ENCODE results near the gene FYN.
"Not testable (repeated sequence)": the region's sequence is repeated elsewhere in the genome, so short reads cannot be mapped to it uniquely, and the experiment has no call there.

Gene FYN

GRCh38 chr6:111894951-111895350 is 21.7 kb upstream of the FYN start:
- Histone ChIP-seq H3K4me1 (ENCODE audit: control extremely low read depth in 1 of 4, control insufficient read depth in 4 of 4, insufficient read depth in 4 of 4, low read length in 3 of 4) (no peaks in the 10 kb centered on the region), H3K27ac (ENCODE audit: insufficient read depth in 1 of 2, low read depth in 1 of 2, low read length in 2 of 2, poor library complexity in 1 of 2, severe bottlenecking in 2 of 2) (no peak overlapping the region), H3K9me3 (ENCODE audit: control extremely low read depth in 1 of 5, control insufficient read depth in 4 of 5, insufficient read depth in 2 of 5, low read depth in 1 of 5, low read length in 4 of 5) (no peaks in the 10 kb centered on the region), H3K27me3 (replicated peaks in 2 of 5; ENCODE audit: control insufficient read depth in 4 of 5, insufficient read depth in 5 of 5, low read length in 4 of 5) (no peaks in the 10 kb centered on the region), H3K4me3 (ENCODE audit: control insufficient read depth in 1 of 7, extremely low read depth in 1 of 7, insufficient read depth in 4 of 7, low read depth in 2 of 7, low read length in 6 of 7) (no peak overlapping the region), H3K36me3 (ENCODE audit: control insufficient read depth in 4 of 4, insufficient read depth in 4 of 4, low read length in 3 of 4) (no peaks in the 10 kb centered on the region)
- ChIA-PET CTCF (no interaction called here), POLR2A (no interaction called here)
- DNase-seq: no peak
- WGBS (ENCODE audit: insufficient coverage): no CpG with 5 or more reads among the region's 1 CpG

DNA sequence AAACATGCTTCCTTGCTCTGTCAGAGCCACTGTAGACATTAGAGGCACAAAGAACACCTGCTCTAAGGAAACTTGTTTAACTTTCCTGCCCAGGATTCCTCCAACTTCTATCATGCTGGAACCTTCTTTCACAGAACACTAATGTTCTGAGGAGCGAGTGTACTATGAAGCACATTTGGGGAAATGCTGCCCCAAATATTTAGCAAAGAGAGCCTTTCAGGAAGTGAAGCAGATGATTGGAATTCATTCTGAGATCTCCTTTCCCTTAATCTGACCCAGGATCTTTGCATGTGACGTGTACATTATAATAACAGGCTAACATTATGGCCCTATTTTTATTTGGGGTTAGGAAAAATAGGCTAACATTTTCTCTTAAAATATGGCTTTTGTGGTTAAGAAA is 21.0 kb upstream of the FYN start:
- Histone ChIP-seq H3K36me3 (ENCODE audit: control insufficient read depth in 4 of 4, insufficient read depth in 4 of 4, low read length in 3 of 4) (no peaks in the 10 kb centered on the region), H3K27me3 (replicated peaks in 2 of 5; ENCODE audit: control insufficient read depth in 4 of 5, insufficient read depth in 5 of 5, low read length in 4 of 5) (no peaks in the 10 kb centered on the region), H3K4me3 (ENCODE audit: control insufficient read depth in 1 of 7, extremely low read depth in 1 of 7, insufficient read depth in 4 of 7, low read depth in 2 of 7, low read length in 6 of 7) (no peak overlapping the region), H3K4me1 (ENCODE audit: control extremely low read depth in 1 of 4, control insufficient read depth in 4 of 4, insufficient read depth in 4 of 4, low read length in 3 of 4) (no peaks in the 10 kb centered on the region), H3K9me3 (ENCODE audit: control extremely low read depth in 1 of 5, control insufficient read depth in 4 of 5, insufficient read depth in 2 of 5, low read depth in 1 of 5, low read length in 4 of 5) (no peaks in the 10 kb centered on the region), H3K27ac (ENCODE audit: insufficient read depth in 1 of 2, low read depth in 1 of 2, low read length in 2 of 2, poor library complexity in 1 of 2, severe bottlenecking in 2 of 2) (no peak overlapping the region)
- DNase-seq: no peak
- POLR2A ChIA-PET: no interaction called here
- CTCF ChIA-PET: no interaction called here
- 80% methylated on average over 1 of the region's 2 CpGs for WGBS (ENCODE audit: insufficient coverage)

GRCh38 chr6:111892431-111892830 is 19.2 kb upstream of the FYN start:
- no peak for DNase-seq
- CTCF ChIA-PET: no interaction called here
- Histone ChIP-seq H3K27me3 (replicated peaks in 2 of 5; ENCODE audit: control insufficient read depth in 4 of 5, insufficient read depth in 5 of 5, low read length in 4 of 5) (no peaks in the 10 kb centered on the region), H3K27ac (ENCODE audit: insufficient read depth in 1 of 2, low read depth in 1 of 2, low read length in 2 of 2, poor library complexity in 1 of 2, severe bottlenecking in 2 of 2) (no peak overlapping the region), H3K4me1 (ENCODE audit: control extremely low read depth in 1 of 4, control insufficient read depth in 4 of 4, insufficient read depth in 4 of 4, low read length in 3 of 4) (no peaks in the 10 kb centered on the region), H3K4me3 (ENCODE audit: control insufficient read depth in 1 of 7, extremely low read depth in 1 of 7, insufficient read depth in 4 of 7, low read depth in 2 of 7, low read length in 6 of 7) (no peak overlapping the region), H3K9me3 (ENCODE audit: control extremely low read depth in 1 of 5, control insufficient read depth in 4 of 5, insufficient read depth in 2 of 5, low read depth in 1 of 5, low read length in 4 of 5) (no peaks in the 10 kb centered on the region), H3K36me3 (ENCODE audit: control insufficient read depth in 4 of 4, insufficient read depth in 4 of 4, low read length in 3 of 4) (no peaks in the 10 kb centered on the region)
- POLR2A ChIA-PET: no interaction called here
- no CpG with 5 or more reads among the region's 4 CpGs for WGBS (ENCODE audit: insufficient coverage)

GRCh38 chr6:111890988-111891387 is 17.7 kb upstream of the FYN start:
- ChIA-PET CTCF (no interaction called here), POLR2A (no interaction called here)

GRCh38 chr6:111888928-111889695 is 15.9 kb upstream of the FYN start:
- no peaks in the 10 kb centered on the region for H3K4me1 ChIP-seq (ENCODE audit: control extremely low read depth in 1 of 4, control insufficient read depth in 4 of 4, insufficient read depth in 4 of 4, low read length in 3 of 4)
- ChIA-PET POLR2A (no interaction called here), CTCF (no interaction called here)
- no peaks in the 10 kb centered on the region for H3K36me3 ChIP-seq (ENCODE audit: control insufficient read depth in 4 of 4, insufficient read depth in 4 of 4, low read length in 3 of 4)
- H3K9me3 ChIP-seq (ENCODE audit: control extremely low read depth in 1 of 5, control insufficient read depth in 4 of 5, insufficient read depth in 2 of 5, low read depth in 1 of 5, low read length in 4 of 5): peaks cover 0 to 2% (median 0%) of the 10 kb centered on the region in 5 experiments
- no peak for DNase-seq
- H3K4me3 ChIP-seq (ENCODE audit: control insufficient read depth in 1 of 7, extremely low read depth in 1 of 7, insufficient read depth in 4 of 7, low read depth in 2 of 7, low read length in 6 of 7): no peak overlapping the region
- no peaks in the 10 kb centered on the region for H3K27me3 ChIP-seq (replicated peaks in 2 of 5; ENCODE audit: control insufficient read depth in 4 of 5, insufficient read depth in 5 of 5, low read length in 4 of 5)
- 68% methylated on average over 7 of the region's 10 CpGs for WGBS (ENCODE audit: insufficient coverage)
- H3K27ac ChIP-seq (ENCODE audit: insufficient read depth in 1 of 2, low read depth in 1 of 2, low read length in 2 of 2, poor library complexity in 1 of 2, severe bottlenecking in 2 of 2): no peak overlapping the region

More at GRCh38 chr6:111890988-111891387, 17.7 kb upstream of the FYN start:
- Histone ChIP-seq H3K4me3 (ENCODE audit: control insufficient read depth in 1 of 7, extremely low read depth in 1 of 7, insufficient read depth in 4 of 7, low read depth in 2 of 7, low read length in 6 of 7) (no peak overlapping the region), H3K4me1 (ENCODE audit: control extremely low read depth in 1 of 4, control insufficient read depth in 4 of 4, insufficient read depth in 4 of 4, low read length in 3 of 4) (no peaks in the 10 kb centered on the region), H3K27me3 (replicated peaks in 2 of 5; ENCODE audit: control insufficient read depth in 4 of 5, insufficient read depth in 5 of 5, low read length in 4 of 5) (no peaks in the 10 kb centered on the region), H3K36me3 (ENCODE audit: control insufficient read depth in 4 of 4, insufficient read depth in 4 of 4, low read length in 3 of 4) (no peaks in the 10 kb centered on the region), H3K27ac (ENCODE audit: insufficient read depth in 1 of 2, low read depth in 1 of 2, low read length in 2 of 2, poor library complexity in 1 of 2, severe bottlenecking in 2 of 2) (no peak overlapping the region), H3K9me3 (ENCODE audit: control extremely low read depth in 1 of 5, control insufficient read depth in 4 of 5, insufficient read depth in 2 of 5, low read depth in 1 of 5, low read length in 4 of 5) (no peaks in the 10 kb centered on the region)
- no peak for DNase-seq

GRCh38 chr6:111886793-111887192 is 13.5 kb upstream of the FYN start:
- H3K36me3 ChIP-seq (ENCODE audit: control insufficient read depth in 4 of 4, insufficient read depth in 4 of 4, low read length in 3 of 4); CTCF ChIA-PET; H3K27ac ChIP-seq (ENCODE audit: insufficient read depth in 1 of 2, low read depth in 1 of 2, low read length in 2 of 2, poor library complexity in 1 of 2, severe bottlenecking in 2 of 2); H3K9me3 ChIP-seq (ENCODE audit: control extremely low read depth in 1 of 5, control insufficient read depth in 4 of 5, insufficient read depth in 2 of 5, low read depth in 1 of 5, low read length in 4 of 5); DNase-seq; POLR2A ChIA-PET; H3K4me3 ChIP-seq (ENCODE audit: control insufficient read depth in 1 of 7, extremely low read depth in 1 of 7, insufficient read depth in 4 of 7, low read depth in 2 of 7, low read length in 6 of 7); H3K27me3 ChIP-seq (replicated peaks in 2 of 5; ENCODE audit: control insufficient read depth in 4 of 5, insufficient read depth in 5 of 5, low read length in 4 of 5); H3K4me1 ChIP-seq (ENCODE audit: control extremely low read depth in 1 of 4, control insufficient read depth in 4 of 4, insufficient read depth in 4 of 4, low read length in 3 of 4): not testable (repeated sequence)
- WGBS (ENCODE audit: insufficient coverage): 100% methylated on average over 1 of the region's 2 CpGs

GRCh38 chr6:111885373-111886027 is 12.2 kb upstream of the FYN start:
- 88% methylated on average over 3 of the region's 3 CpGs for WGBS (ENCODE audit: insufficient coverage)
- ChIA-PET CTCF (no interaction called here), POLR2A (no interaction called here)
- Histone ChIP-seq H3K27ac (ENCODE audit: insufficient read depth in 1 of 2, low read depth in 1 of 2, low read length in 2 of 2, poor library complexity in 1 of 2, severe bottlenecking in 2 of 2) (no peak overlapping the region), H3K9me3 (ENCODE audit: control extremely low read depth in 1 of 5, control insufficient read depth in 4 of 5, insufficient read depth in 2 of 5, low read depth in 1 of 5, low read length in 4 of 5) (peaks cover 0 to 2% (median 0%) of the 10 kb centered on the region in 5 experiments), H3K36me3 (ENCODE audit: control insufficient read depth in 4 of 4, insufficient read depth in 4 of 4, low read length in 3 of 4) (no peaks in the 10 kb centered on the region), H3K4me3 (ENCODE audit: control insufficient read depth in 1 of 7, extremely low read depth in 1 of 7, insufficient read depth in 4 of 7, low read depth in 2 of 7, low read length in 6 of 7) (no peak overlapping the region), H3K27me3 (replicated peaks in 2 of 5; ENCODE audit: control insufficient read depth in 4 of 5, insufficient read depth in 5 of 5, low read length in 4 of 5) (no peaks in the 10 kb centered on the region), H3K4me1 (ENCODE audit: control extremely low read depth in 1 of 4, control insufficient read depth in 4 of 4, insufficient read depth in 4 of 4, low read length in 3 of 4) (no peaks in the 10 kb centered on the region)
- DNase-seq: no peak

All from common myeloid progenitor, CD34-positive (primary cell).